Measurements from ENCODE around the gene RPP21. TPM values are rescaled to one million over a fixed set of nuclear protein-coding genes. Genes with fewer than 3 reads are reported as not detected.
"Not testable (repeated sequence)": the region's sequence is repeated elsewhere in the genome, so short reads cannot be mapped to it uniquely, and the experiment has no call there.

RPP21 gene
- total RNA-seq, 4 donors from 2014 or later = 73.3 to 177 (median 108) TPM

DNA sequence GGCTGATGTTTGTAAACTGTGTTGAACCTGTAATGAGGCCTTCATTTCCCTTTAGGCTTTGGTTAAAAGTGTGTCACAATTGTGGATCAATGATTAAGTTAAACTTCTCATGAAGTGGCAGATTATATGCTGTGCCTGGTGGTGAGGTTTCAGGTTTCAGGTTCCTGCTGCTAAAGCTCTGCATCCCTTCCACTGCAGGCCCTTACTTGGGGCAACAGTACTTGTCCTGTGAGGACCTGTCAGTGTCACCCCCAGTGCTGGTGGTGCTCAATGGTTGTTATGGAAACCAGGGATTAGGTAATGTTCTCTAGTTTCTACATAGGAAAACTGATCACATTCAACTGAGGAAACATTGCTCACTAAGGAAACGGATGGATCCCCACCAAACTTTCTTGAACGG lies 18.5 kb downstream of the RPP21 start:
- DNase-seq (ENCODE audit: low spot score in 2 of 2) = no peak
- WGBS, 2 donors = 71 to 90% methylated on average over 2 of the region's 2 CpGs
- no peak overlapping the region for H3K4me3 ChIP-seq (ENCODE audit: low read depth, poor library complexity, severe bottlenecking)
- intact Hi-C loops (cut with DNase I; ENCODE audit: low total_unique reads) = no loop called here
- TF ChIP-seq, protein P1, sequence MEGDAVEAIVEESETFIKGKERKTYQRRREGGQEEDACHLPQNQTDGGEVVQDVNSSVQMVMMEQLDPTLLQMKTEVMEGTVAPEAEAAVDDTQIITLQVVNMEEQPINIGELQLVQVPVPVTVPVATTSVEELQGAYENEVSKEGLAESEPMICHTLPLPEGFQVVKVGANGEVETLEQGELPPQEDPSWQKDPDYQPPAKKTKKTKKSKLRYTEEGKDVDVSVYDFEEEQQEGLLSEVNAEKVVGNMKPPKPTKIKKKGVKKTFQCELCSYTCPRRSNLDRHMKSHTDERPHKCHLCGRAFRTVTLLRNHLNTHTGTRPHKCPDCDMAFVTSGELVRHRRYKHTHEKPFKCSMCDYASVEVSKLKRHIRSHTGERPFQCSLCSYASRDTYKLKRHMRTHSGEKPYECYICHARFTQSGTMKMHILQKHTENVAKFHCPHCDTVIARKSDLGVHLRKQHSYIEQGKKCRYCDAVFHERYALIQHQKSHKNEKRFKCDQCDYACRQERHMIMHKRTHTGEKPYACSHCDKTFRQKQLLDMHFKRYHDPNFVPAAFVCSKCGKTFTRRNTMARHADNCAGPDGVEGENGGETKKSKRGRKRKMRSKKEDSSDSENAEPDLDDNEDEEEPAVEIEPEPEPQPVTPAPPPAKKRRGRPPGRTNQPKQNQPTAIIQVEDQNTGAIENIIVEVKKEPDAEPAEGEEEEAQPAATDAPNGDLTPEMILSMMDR (IDR thresholded peaks at IDR 0.05) = no peak
- TF ChIP-seq POLR2A (IDR thresholded peaks at IDR 0.05) = no peak

DNA sequence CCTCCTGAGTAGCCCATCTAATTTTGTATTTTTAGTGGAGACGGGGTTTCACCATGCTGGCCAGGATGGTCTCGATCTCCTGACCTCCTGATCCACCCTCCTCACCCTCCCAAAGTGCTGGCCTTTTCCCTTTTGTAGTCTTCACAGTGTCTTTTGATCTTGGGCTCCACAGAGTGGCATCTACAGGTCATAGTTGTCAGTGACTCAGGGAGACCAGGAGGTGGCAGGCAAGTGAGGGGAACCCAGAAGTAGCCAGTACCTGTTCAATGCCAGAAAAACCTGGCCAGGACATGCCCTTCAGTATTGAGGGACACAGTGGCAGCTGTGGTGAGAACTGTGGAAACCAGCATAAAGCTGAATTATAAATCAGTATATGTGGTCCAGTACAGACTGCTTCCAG lies 19.6 kb downstream of the RPP21 start:
- no peak overlapping the region for H3K4me3 ChIP-seq (ENCODE audit: low read depth, poor library complexity, severe bottlenecking)
- no peak for DNase-seq (ENCODE audit: low spot score in 2 of 2)
- WGBS, 2 donors = 77 to 81% methylated on average over 2 of the region's 2 CpGs
- intact Hi-C loops (cut with DNase I; ENCODE audit: low total_unique reads) = no loop called here
- TF ChIP-seq POLR2A (IDR thresholded peaks at IDR 0.05) = no peak
- TF ChIP-seq, protein P1 (IDR thresholded peaks at IDR 0.05) = no peak

DNA sequence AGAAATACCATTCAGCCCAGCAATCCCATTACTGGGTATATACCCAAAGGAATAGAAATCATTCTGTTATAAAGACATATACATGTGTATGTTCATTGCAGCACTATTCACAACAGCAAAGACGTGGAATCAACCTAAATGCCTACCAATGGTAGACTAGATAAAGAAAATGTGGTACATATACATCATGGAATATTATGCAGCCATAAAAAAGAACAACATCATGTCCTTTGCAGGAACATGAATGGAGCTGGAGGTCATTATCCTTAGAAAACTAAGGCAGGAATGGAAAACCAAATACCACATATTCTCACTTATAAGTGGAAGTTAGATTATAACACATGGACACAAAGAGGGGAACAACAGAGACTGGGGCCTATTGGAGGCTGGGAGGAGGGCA lies 24.3 kb downstream of the RPP21 start:
- DNase-seq (ENCODE audit: low spot score in 2 of 2); intact Hi-C loops (cut with DNase I; ENCODE audit: low total_unique reads); H3K4me3 ChIP-seq (ENCODE audit: low read depth, poor library complexity, severe bottlenecking): not testable (repeated sequence)
- WGBS, 2 donors = 37 to 40% methylated on average over 1 of the region's 1 CpG

DNA sequence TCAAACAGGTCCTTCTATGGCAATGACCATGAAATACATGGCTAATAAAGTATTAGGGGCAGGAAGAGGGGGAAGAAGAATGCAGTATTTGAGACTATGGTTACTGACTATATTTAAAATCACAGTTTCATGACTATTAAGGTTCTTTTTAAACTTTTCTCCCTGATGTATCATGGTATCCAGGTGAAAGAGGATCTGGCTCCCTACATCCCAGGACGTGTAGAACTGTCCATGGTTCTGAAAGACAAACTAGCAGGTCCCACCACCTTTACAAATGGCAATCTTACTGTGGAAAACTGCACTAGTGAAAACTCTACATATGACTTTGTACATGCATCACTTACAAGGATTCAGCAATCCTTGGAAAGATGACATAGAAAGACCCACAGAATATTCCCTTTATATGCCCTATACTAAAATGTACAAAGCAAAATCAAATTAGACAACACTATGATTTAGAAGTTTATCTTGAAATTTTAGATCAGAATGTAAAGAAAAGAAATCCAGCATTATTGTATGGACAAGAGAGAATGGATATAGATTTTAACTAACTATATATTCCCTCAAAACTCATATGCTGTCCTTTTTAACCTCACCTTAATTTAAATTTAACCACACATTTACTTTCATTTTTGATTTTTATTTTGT lies 33.5 kb downstream of the RPP21 start:
- no peak overlapping the region for H3K4me3 ChIP-seq (ENCODE audit: low read depth, poor library complexity, severe bottlenecking)
- intact Hi-C loops (cut with DNase I; ENCODE audit: low total_unique reads) = no loop called here
- TF ChIP-seq POLR2A (IDR thresholded peaks at IDR 0.05) = no peak
- TF ChIP-seq, protein P1 (IDR thresholded peaks at IDR 0.05) = no peak
- 0 to 6% methylated on average over 1 of the region's 1 CpG for WGBS, 2 donors
- DNase-seq (ENCODE audit: low spot score in 2 of 2) = no peak

DNA sequence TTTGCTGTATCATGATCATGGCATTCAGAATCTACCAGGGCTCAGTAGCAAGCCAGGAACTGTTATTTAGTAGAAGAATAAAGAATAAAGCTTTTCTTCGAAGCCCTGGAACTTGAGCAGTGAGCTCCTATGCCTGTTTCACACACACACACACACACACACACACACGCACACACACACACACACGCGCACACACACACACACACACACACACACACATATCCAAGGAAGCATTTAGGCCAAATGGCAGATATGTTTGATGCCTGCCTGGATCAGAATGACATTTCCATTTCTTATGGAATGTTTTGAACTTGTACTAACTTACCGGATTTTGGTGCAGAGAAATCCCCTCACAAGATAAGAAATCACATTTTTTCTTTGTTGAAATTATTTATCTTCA lies 35.5 kb downstream of the RPP21 start:
- WGBS, 2 donors = 14 to 26% methylated on average over 5 of the region's 5 CpGs
- intact Hi-C loops (cut with DNase I; ENCODE audit: low total_unique reads) = no loop called here
- TF ChIP-seq, protein P1 (IDR thresholded peaks at IDR 0.05) = no peak
- TF ChIP-seq POLR2A (IDR thresholded peaks at IDR 0.05) = no peak
- no peak overlapping the region for H3K4me3 ChIP-seq (ENCODE audit: low read depth, poor library complexity, severe bottlenecking)
- DNase-seq (ENCODE audit: low spot score in 2 of 2) = no peak

DNA sequence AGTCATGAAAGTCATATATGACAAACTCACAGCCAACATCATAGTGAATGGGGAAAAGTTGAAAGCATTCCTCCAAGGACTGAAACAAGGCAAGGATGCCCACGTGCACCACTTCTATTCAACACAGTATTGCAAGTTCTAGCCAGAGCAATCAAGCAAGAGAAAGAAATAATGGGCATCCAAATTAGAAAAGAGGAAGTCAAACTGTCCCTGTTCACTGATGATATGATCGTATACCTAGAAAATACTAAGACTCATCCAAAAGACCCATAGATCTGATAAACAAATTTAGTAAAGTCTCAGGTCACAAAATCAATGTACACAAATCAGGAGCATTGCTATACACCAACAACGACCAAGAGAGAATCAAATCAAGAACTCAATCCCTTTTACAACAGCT lies 41.2 kb downstream of the RPP21 start:
- H3K4me3 ChIP-seq (ENCODE audit: low read depth, poor library complexity, severe bottlenecking) = no peak overlapping the region
- intact Hi-C loops (cut with DNase I; ENCODE audit: low total_unique reads) = no loop called here
- TF ChIP-seq, protein P1 (IDR thresholded peaks at IDR 0.05) = no peak
- TF ChIP-seq POLR2A (IDR thresholded peaks at IDR 0.05) = no peak
- WGBS, 2 donors = 48 to 49% methylated on average over 3 of the region's 3 CpGs
- DNase-seq (ENCODE audit: low spot score in 2 of 2) = no peak

All from lower leg skin (tissue), 4 donors.